ENCODE results near the gene ARL9. TPM values are rescaled to one million over a fixed set of nuclear protein-coding genes. Genes with fewer than 3 reads are reported as not detected.

ARL9 gene
- total RNA-seq, 1 experiment from 2014 or later, result 2.5 TPM

- Histone ChIP-seq H3K4me3 (no peak overlapping the region), H3K4me1 (replicated peaks) (no peaks in the 10 kb centered on the region), H3K9me3 (replicated peaks) (no peaks in the 10 kb centered on the region), H3K27ac (no peak overlapping the region), H3K27me3 (replicated peaks) (no peaks in the 10 kb centered on the region), H3K36me3 (no peaks in the 10 kb centered on the region)
- DNase-seq (ENCODE audit: low read depth in 1 of 2, low spot score in 2 of 2), result no peak
These were observed 45.1 kb downstream of the ARL9 start for GRCh38 chr4:56550642-56551041.

- no peaks in the 10 kb centered on the region for H3K36me3 ChIP-seq
- no peak overlapping the region for H3K27ac ChIP-seq
- H3K4me1 ChIP-seq (replicated peaks), result no peaks in the 10 kb centered on the region
- no peaks in the 10 kb centered on the region for H3K9me3 ChIP-seq (replicated peaks)
- H3K27me3 ChIP-seq (replicated peaks), result no peaks in the 10 kb centered on the region
- no peak overlapping the region for H3K4me3 ChIP-seq
- no peak for DNase-seq (ENCODE audit: low read depth in 1 of 2, low spot score in 2 of 2)
These were observed 45.9 kb downstream of the ARL9 start for GRCh38 chr4:56551516-56551915.

- Histone ChIP-seq H3K27me3 (replicated peaks) (no peaks in the 10 kb centered on the region), H3K27ac (no peak overlapping the region), H3K36me3 (no peaks in the 10 kb centered on the region), H3K4me1 (replicated peaks) (no peaks in the 10 kb centered on the region), H3K4me3 (no peak overlapping the region), H3K9me3 (replicated peaks) (no peaks in the 10 kb centered on the region)
- DNase-seq (ENCODE audit: low read depth in 1 of 2, low spot score in 2 of 2), result no peak
These were observed 46.7 kb downstream of the ARL9 start for GRCh38 chr4:56552273-56552672.

GRCh38 chr4:56570041-56570440 lies 64.5 kb downstream of the ARL9 start:
- DNase-seq (ENCODE audit: low read depth in 1 of 2, low spot score in 2 of 2), result peak in 1 of 2 experiments; percentile 15
- H3K4me1 ChIP-seq (replicated peaks), result peaks cover 6% of the 10 kb centered on the region; the same call in 1 of the 2 replicates
- no peak overlapping the region for H3K4me3 ChIP-seq
- no peaks in the 10 kb centered on the region for H3K36me3 ChIP-seq
- H3K27ac ChIP-seq, result no peak overlapping the region
- H3K27me3 ChIP-seq (replicated peaks), result 0 out of 2 replicates have a peak, but pooled peaks cover 3% of the 10 kb centered on the region
- H3K9me3 ChIP-seq (replicated peaks), result no peaks in the 10 kb centered on the region

Other genes with a start within 250 kb of the ARL9 start
- 8.4 and 9.6 TPM in 2 replicates for gene AASDH, start 118.3 kb upstream of the ARL9 start, total RNA-seq (2014; rRNA removed; shearing (Covaris generic))
- 26.6 and 40.6 TPM in 2 replicates for gene PPAT, start 70.2 kb upstream of the ARL9 start, total RNA-seq (2014; rRNA removed; shearing (Covaris generic))
- 76.2 and 106 TPM in 2 replicates for gene PAICS, start 69.5 kb upstream of the ARL9 start, total RNA-seq (2014; rRNA removed; shearing (Covaris generic))
- gene SRP72, start 38.2 kb upstream of the ARL9 start, total RNA-seq (2014; rRNA removed; shearing (Covaris generic)), result 90.3 and 111 TPM in 2 replicates
- 4.3 and 5.5 TPM in 2 replicates for gene HOPX, start 175.5 kb downstream of the ARL9 start, total RNA-seq (2014; rRNA removed; shearing (Covaris generic))

All from SJSA1 (cell line).